ENCODE data around the gene TDRD10. TPM values are rescaled to one million over a fixed set of nuclear protein-coding genes. Genes with fewer than 3 reads are reported as not detected.

The TDRD10 gene
- total RNA-seq, 1 donor from 2014 or later, result 4.6 TPM

DNA sequence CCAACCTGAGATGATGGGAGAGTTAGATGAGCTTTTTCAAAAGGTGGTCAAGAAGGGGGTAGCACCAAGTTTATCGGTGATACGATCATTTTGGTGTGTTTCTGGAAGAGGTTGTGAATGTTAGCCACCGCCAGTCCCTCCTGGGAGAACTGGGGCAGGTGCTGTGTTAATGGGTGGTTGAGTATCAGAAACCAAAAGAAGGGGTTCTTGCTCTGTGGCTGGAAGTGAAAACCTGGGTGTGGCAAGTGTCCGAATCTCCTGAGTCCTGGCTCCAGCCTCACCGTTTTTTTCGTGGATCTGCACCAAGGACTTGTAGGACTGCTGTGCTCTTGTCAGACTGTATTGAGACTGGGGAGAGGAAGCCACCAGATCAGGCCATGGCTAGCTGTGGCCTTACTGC is 48.6 kb downstream of the TDRD10 start:
- H3K27ac ChIP-seq, result no peak overlapping the region
- H3K4me3 ChIP-seq, result no peak overlapping the region
- no peak for DNase-seq (ENCODE audit: low spot score in 2 of 2)
- no peaks in the 10 kb centered on the region for H3K9me3 ChIP-seq
- intact Hi-C loops (cut with DNase I), result no loop called here
- no peaks in the 10 kb centered on the region for H3K27me3 ChIP-seq
- H3K4me1 ChIP-seq, result no peaks in the 10 kb centered on the region
- TF ChIP-seq, protein P1, sequence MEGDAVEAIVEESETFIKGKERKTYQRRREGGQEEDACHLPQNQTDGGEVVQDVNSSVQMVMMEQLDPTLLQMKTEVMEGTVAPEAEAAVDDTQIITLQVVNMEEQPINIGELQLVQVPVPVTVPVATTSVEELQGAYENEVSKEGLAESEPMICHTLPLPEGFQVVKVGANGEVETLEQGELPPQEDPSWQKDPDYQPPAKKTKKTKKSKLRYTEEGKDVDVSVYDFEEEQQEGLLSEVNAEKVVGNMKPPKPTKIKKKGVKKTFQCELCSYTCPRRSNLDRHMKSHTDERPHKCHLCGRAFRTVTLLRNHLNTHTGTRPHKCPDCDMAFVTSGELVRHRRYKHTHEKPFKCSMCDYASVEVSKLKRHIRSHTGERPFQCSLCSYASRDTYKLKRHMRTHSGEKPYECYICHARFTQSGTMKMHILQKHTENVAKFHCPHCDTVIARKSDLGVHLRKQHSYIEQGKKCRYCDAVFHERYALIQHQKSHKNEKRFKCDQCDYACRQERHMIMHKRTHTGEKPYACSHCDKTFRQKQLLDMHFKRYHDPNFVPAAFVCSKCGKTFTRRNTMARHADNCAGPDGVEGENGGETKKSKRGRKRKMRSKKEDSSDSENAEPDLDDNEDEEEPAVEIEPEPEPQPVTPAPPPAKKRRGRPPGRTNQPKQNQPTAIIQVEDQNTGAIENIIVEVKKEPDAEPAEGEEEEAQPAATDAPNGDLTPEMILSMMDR (IDR thresholded peaks at IDR 0.05), result no peak
- peaks cover 65 to 67% of the 10 kb centered on the region in 2 donors for H3K36me3 ChIP-seq

DNA sequence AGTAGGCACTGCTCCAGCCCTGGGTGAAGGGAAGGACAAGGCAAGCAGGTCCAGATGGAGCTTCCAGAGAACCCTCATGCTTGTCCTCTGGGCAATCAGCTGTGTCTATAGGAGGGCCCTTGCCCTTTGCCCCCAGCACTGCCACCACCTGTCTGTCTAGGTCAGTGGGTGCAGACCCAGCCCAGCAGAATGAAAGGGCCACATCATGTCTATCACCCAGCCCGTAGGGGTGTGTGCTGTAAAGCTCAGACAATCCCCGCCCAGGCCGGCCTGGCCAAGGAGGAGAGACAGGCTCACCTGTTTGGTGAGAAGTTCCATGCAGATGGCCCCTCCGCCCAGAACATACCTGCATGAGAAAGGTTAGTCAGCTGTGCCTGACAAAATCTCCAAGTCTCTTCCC is 49.5 kb downstream of the TDRD10 start:
- TF ChIP-seq, protein P1 (IDR thresholded peaks at IDR 0.05), result no peak
- DNase-seq (ENCODE audit: low spot score in 2 of 2), result no peak
- no peak overlapping the region for H3K27ac ChIP-seq
- H3K4me3 ChIP-seq, result no peak overlapping the region
- H3K27me3 ChIP-seq, result no peaks in the 10 kb centered on the region
- intact Hi-C loops (cut with DNase I), result no loop called here
- no peaks in the 10 kb centered on the region for H3K9me3 ChIP-seq
- peaks cover 65 to 69% of the 10 kb centered on the region in 2 donors for H3K36me3 ChIP-seq
- H3K4me1 ChIP-seq, result peaks cover 5 to 8% of the 10 kb centered on the region in 2 donors

DNA sequence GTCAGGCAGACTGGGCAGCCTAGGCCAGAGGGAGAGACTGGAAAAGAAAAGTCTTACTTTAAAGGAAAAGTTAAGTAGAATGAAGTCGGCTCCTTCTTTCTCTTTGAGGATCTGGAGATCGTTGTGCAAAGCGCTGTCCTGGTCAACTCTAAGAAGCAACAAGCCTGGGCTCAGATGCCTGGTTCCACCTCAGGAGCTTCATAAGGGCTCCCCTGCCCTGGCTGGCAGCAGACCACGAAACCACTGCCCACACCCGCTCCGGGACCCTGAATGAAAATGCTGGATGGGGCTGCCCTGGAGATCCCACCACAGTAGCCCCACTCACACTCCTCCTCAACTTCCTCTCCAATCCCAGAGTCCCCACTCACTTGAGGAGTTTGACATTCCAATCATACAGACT is 50.0 kb downstream of the TDRD10 start:
- no peaks in the 10 kb centered on the region for H3K27me3 ChIP-seq
- peaks cover 5 to 13% of the 10 kb centered on the region in 2 donors for H3K4me1 ChIP-seq
- intact Hi-C loops (cut with DNase I), result no loop called here
- no peak overlapping the region for H3K27ac ChIP-seq
- TF ChIP-seq, protein P1 (IDR thresholded peaks at IDR 0.05), result no peak
- H3K36me3 ChIP-seq, result peaks cover 65 to 69% of the 10 kb centered on the region in 2 donors
- H3K9me3 ChIP-seq, result no peaks in the 10 kb centered on the region
- no peak overlapping the region for H3K4me3 ChIP-seq
- DNase-seq (ENCODE audit: low spot score in 2 of 2), result no peak

DNA sequence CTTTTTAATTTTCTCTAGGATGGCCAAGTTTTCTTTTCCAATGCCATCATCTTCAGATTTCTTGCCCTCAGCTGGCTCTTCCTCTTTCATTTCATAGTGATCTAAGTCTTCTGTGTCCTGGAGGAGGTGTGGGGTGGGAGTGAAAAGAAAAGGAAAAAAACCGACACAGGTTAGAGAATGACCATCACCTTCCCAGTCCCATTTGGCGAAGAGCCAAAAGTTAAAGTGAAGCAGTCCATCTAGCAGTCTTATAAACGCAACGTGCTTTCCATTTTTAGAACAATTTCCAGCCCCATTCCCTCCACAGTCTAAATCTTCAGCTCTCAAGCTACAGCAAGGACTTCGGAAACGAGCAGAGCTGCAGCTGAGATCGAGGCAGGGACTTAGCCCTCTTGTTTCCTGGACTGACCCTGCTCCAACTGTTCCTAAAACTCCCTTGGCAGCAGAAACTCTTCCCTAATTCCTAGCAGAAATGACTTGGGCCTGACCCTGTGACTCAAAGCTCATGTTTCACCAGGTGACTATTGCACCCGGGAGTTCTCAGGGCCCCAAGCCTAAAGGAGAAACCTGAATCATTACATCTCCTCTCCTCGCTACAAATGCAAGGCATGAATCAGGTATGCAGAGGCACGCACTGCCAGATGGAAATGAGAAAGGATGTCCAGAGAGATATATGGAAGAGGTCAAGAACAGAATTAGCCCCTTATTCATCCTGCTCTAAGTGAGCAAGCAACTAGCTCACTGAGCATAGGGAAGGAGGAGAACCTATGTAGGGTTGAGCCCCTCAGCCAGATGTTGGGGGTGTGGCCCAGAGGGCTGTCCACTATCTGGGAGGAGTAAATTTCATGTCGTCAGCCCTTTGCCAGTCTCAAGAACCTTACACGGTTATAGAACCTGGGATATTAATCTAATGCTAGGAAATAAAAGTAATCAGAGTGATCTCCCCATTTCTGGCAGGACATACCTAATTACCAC is 51.3 kb downstream of the TDRD10 start:
- Histone ChIP-seq H3K27me3 (no peaks in the 10 kb centered on the region), H3K36me3 (peaks cover 65 to 69% of the 10 kb centered on the region in 2 donors), H3K4me3 (no peak overlapping the region), H3K4me1 (peaks cover 5 to 16% of the 10 kb centered on the region in 2 donors), H3K9me3 (no peaks in the 10 kb centered on the region), H3K27ac (no peak overlapping the region)
- no peak for DNase-seq (ENCODE audit: low spot score in 2 of 2)
- TF ChIP-seq, protein P1 (IDR thresholded peaks at IDR 0.05), result no peak
- intact Hi-C loops (cut with DNase I), result no loop called here

DNA sequence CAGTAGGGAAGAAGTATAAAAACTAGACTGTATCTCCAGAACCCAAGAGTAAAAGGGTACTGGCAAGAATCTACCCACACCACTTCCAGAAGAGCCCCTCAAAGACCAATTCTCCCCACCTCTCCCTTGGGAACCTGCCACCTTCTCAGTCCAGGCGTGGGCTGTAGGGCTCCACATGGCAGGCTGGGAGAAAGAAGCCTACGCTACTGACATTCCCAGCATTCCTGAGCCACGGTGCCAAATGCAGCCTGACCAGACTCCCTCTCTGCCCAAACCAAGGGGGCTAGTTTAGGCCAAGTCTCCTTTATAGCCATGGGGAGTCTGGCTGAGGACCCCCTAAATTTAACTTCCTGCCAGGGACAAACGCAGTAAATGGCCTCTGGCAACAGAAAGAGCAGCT is 54.4 kb downstream of the TDRD10 start:
- DNase-seq (ENCODE audit: low spot score in 2 of 2), result no peak
- Histone ChIP-seq H3K27ac (peak overlapping the region; percentile 38 to 85), H3K27me3 (no peaks in the 10 kb centered on the region), H3K4me1 (peaks cover 5 to 16% of the 10 kb centered on the region in 2 donors), H3K4me3 (peak overlapping the region; percentile 93 to 97), H3K36me3 (peaks cover 40 to 44% of the 10 kb centered on the region in 2 donors), H3K9me3 (no peaks in the 10 kb centered on the region)
- intact Hi-C loops (cut with DNase I), result loop anchor here (5.0 kb wide), 2 partner anchors 124 to 496 kb away; partner anchors contain the start of gene ADAM15
- TF ChIP-seq, protein P1 (IDR thresholded peaks at IDR 0.05), result no peak

Measured in ascending aorta (tissue), 2 donors.